Common myeloid progenitor, CD34-positive (primary cell): ENCODE measurements around the gene NOXA1.

Experiments used
- CTCF ChIA-PET: fragments of 350-600 bp; sonication (Branson Sonifier 250); formaldehyde crosslinking; loops from one replicate; lab custom pipeline; 2021; ENCODE audit warnings: antibody characterized with exemption; lab: Charles Lee
- POLR2A ChIA-PET: fragments of 350-600 bp; sonication (Branson Sonifier 250); formaldehyde crosslinking; loops from one replicate; lab custom pipeline; 2021; ENCODE audit warnings: antibody characterized with exemption; lab: Charles Lee
- DNase-seq, 3 donors: peaks; one replicate each; pipeline versions ENCODE4 v3.0.0 to v3.0.0-alpha.2; 2013
- H3K27ac ChIP-seq, 2 experiments: 1 replicate in 1 of 2; 2 replicates in 1 of 2; pipeline ENCODE4 v1.7.0; 2013; ENCODE audit warnings: inconsistent platforms in 2 of 2, low read length in 2 of 2, mild to moderate bottlenecking in 2 of 2, low read depth in 1 of 2, moderate library complexity in 1 of 2; ENCODE audit not compliant: severe bottlenecking in 2 of 2, insufficient read depth in 1 of 2, poor library complexity in 1 of 2
- H3K27me3 ChIP-seq, 5 experiments: replicated peaks in 2 of 5; 1 replicate in 3 of 5; 2 replicates in 2 of 5; pipeline versions ENCODE4 v1.6.1 to v1.7.0; 2013; ENCODE audit warnings: low read length in 4 of 5, mild to moderate bottlenecking in 2 of 5, moderate library complexity in 2 of 5, inconsistent platforms in 1 of 5; ENCODE audit not compliant: insufficient read depth in 5 of 5, control insufficient read depth in 4 of 5
- H3K36me3 ChIP-seq, 4 experiments: 1 replicate in 2 of 4; 2 replicates in 2 of 4; pipeline versions ENCODE4 v1.6.1 to v1.7.0; 2013; ENCODE audit warnings: low read length in 3 of 4, control low read depth in 1 of 4, mild to moderate bottlenecking in 1 of 4; ENCODE audit not compliant: control insufficient read depth in 4 of 4, insufficient read depth in 4 of 4
- H3K4me1 ChIP-seq, 4 experiments: 1 replicate in 3 of 4; 2 replicates in 1 of 4; pipeline versions ENCODE4 v1.6.1 to v1.7.1; 2013; ENCODE audit warnings: low read length in 3 of 4, mild to moderate bottlenecking in 3 of 4, control low read depth in 1 of 4, inconsistent platforms in 1 of 4, moderate library complexity in 1 of 4; ENCODE audit not compliant: control insufficient read depth in 4 of 4, insufficient read depth in 4 of 4; ENCODE audit errors: control extremely low read depth in 1 of 4
- H3K4me3 ChIP-seq, 7 experiments: 1 replicate in 4 of 7; 2 replicates in 3 of 7; pipeline versions ENCODE4 v1.5.1 to v1.7.0; 2013; ENCODE audit warnings: mild to moderate bottlenecking in 7 of 7, low read length in 6 of 7, moderate library complexity in 6 of 7, inconsistent platforms in 2 of 7, low read depth in 2 of 7, control low read depth in 1 of 7; ENCODE audit not compliant: insufficient read depth in 4 of 7, control insufficient read depth in 1 of 7; ENCODE audit errors: extremely low read depth in 1 of 7
- H3K9me3 ChIP-seq, 5 experiments: 1 replicate in 4 of 5; 2 replicates in 1 of 5; pipeline versions ENCODE4 v1.6.1 to v1.7.1; 2013; ENCODE audit warnings: low read length in 4 of 5, mild to moderate bottlenecking in 2 of 5, inconsistent platforms in 1 of 5, low read depth in 1 of 5, moderate library complexity in 1 of 5; ENCODE audit not compliant: control insufficient read depth in 4 of 5, insufficient read depth in 2 of 5; ENCODE audit errors: control extremely low read depth in 1 of 5
- WGBS: methylation state at CpG from one replicate; pipeline ENCODE4 v1.1.5; 2013; ENCODE audit not compliant: insufficient coverage; 5-methylcytosine and 5-hydroxymethylcytosine counted together

NOXA1 gene

GRCh38 chr9:137393176-137394150 is 29.7 kb upstream of the NOXA1 start:
- DNase-seq, result no peak
- Histone ChIP-seq H3K27me3 (no peaks in the 10 kb centered on the region), H3K4me1 (peaks cover 0 to 3% (median under 1%) of the 10 kb centered on the region in 4 experiments), H3K9me3 (no peaks in the 10 kb centered on the region), H3K36me3 (peaks cover 2 to 18% (median 10%) of the 10 kb centered on the region in 4 experiments), H3K27ac (no peak overlapping the region), H3K4me3 (no peak overlapping the region)
- ChIA-PET CTCF (no interaction called here), POLR2A (interaction anchor here (0.6 kb wide), 1 partner anchor 30 kb away, joined by 3 read pairs; no protein-coding TSS in a partner anchor)
- WGBS, result 94% methylated on average over 18 of the region's 28 CpGs

GRCh38 chr9:137394866-137395665 is 28.1 kb upstream of the NOXA1 start:
- POLR2A ChIA-PET, result no interaction called here
- no peaks in the 10 kb centered on the region for H3K9me3 ChIP-seq
- CTCF ChIA-PET, result interaction anchor here (1.5 to 1.6 kb wide), 2 partner anchors 9 to 12 kb away, joined by 3 read pairs; no protein-coding TSS in a partner anchor
- H3K27ac ChIP-seq, result no peak overlapping the region
- 97% methylated on average over 24 of the region's 36 CpGs for WGBS
- no peak for DNase-seq
- H3K27me3 ChIP-seq, result no peaks in the 10 kb centered on the region
- peaks cover 2 to 14% (median 10%) of the 10 kb centered on the region in 4 experiments for H3K36me3 ChIP-seq
- H3K4me3 ChIP-seq, result no peak overlapping the region
- peaks cover 0 to 9% (median 6%) of the 10 kb centered on the region in 4 experiments for H3K4me1 ChIP-seq

GRCh38 chr9:137395666-137396010 is 27.6 kb upstream of the NOXA1 start:
- 92% methylated on average over 9 of the region's 11 CpGs for WGBS
- CTCF ChIA-PET, result interaction anchor here (1.5 to 1.6 kb wide), 2 partner anchors 10 to 12 kb away, joined by 3 read pairs; no protein-coding TSS in a partner anchor
- POLR2A ChIA-PET, result no interaction called here

GRCh38 chr9:137396227-137396626 is 27.0 kb upstream of the NOXA1 start:
- Histone ChIP-seq H3K4me3 (no peak overlapping the region), H3K27me3 (no peaks in the 10 kb centered on the region), H3K4me1 (peaks cover 0 to 11% (median 7%) of the 10 kb centered on the region in 4 experiments), H3K9me3 (no peaks in the 10 kb centered on the region), H3K36me3 (peaks cover 2 to 13% (median 8%) of the 10 kb centered on the region in 4 experiments), H3K27ac (no peak overlapping the region)
- ChIA-PET POLR2A (no interaction called here), CTCF (interaction anchor here (1.5 to 1.6 kb wide), 2 partner anchors 11 to 13 kb away, joined by 3 read pairs; no protein-coding TSS in a partner anchor)
- over 99% methylated on average over 13 of the region's 15 CpGs for WGBS
- no peak for DNase-seq

More at GRCh38 chr9:137395666-137396010, 27.6 kb upstream of the NOXA1 start:
- H3K4me3 ChIP-seq, result no peak overlapping the region
- no peaks in the 10 kb centered on the region for H3K9me3 ChIP-seq
- no peak overlapping the region for H3K27ac ChIP-seq
- H3K36me3 ChIP-seq, result peaks cover 2 to 14% (median 10%) of the 10 kb centered on the region in 4 experiments
- no peaks in the 10 kb centered on the region for H3K27me3 ChIP-seq
- DNase-seq, result no peak
- peaks cover 0 to 11% (median 8%) of the 10 kb centered on the region in 4 experiments for H3K4me1 ChIP-seq

GRCh38 chr9:137396634-137397367 is 26.4 kb upstream of the NOXA1 start:
- DNase-seq, result no peak
- ChIA-PET CTCF (interaction anchor here (1.2 to 1.6 kb wide), 3 partner anchors 9 to 14 kb away, joined by 3 read pairs; no protein-coding TSS in a partner anchor), POLR2A (no interaction called here)
- Histone ChIP-seq H3K4me3 (no peak overlapping the region), H3K4me1 (peaks cover 0 to 11% (median 7%) of the 10 kb centered on the region in 4 experiments), H3K36me3 (peaks cover 2 to 13% (median 7%) of the 10 kb centered on the region in 4 experiments), H3K9me3 (peaks cover 0 to 5% (median 0%) of the 10 kb centered on the region in 5 experiments), H3K27ac (no peak overlapping the region), H3K27me3 (no peaks in the 10 kb centered on the region)
- 97% methylated on average over 22 of the region's 26 CpGs for WGBS

- WGBS, result 99% methylated on average over 17 of the region's 20 CpGs
- DNase-seq, result no peak
- ChIA-PET CTCF (interaction anchor here (1.2 kb wide), 1 partner anchor 10 kb away, joined by 3 read pairs; no protein-coding TSS in a partner anchor), POLR2A (no interaction called here)
- no peak overlapping the region for H3K27ac ChIP-seq
- H3K4me3 ChIP-seq, result no peak overlapping the region
- peaks cover 0 to 12% (median 0%) of the 10 kb centered on the region in 5 experiments for H3K9me3 ChIP-seq
- H3K4me1 ChIP-seq, result peaks cover 0 to 11% (median 7%) of the 10 kb centered on the region in 4 experiments
- H3K36me3 ChIP-seq, result peaks cover 2 to 7% (median 2%) of the 10 kb centered on the region in 4 experiments
- no peaks in the 10 kb centered on the region for H3K27me3 ChIP-seq
These were observed 25.3 kb upstream of the NOXA1 start for GRCh38 chr9:137397675-137398423.
